Measurements from ENCODE around the gene JUN. TPM values are rescaled to one million over a fixed set of nuclear protein-coding genes. Genes with fewer than 3 reads are reported as not detected.
A peak's percentile ranks its signal among the peaks of the same experiment; 100 is the strongest.

JUN gene
- total and polyA plus RNA-seq, 2 of the 13 experiments (the other 11 are each of a cell fraction or from before 2014, with no cell fraction given): 18.2 to 22.3 TPM

DNA sequence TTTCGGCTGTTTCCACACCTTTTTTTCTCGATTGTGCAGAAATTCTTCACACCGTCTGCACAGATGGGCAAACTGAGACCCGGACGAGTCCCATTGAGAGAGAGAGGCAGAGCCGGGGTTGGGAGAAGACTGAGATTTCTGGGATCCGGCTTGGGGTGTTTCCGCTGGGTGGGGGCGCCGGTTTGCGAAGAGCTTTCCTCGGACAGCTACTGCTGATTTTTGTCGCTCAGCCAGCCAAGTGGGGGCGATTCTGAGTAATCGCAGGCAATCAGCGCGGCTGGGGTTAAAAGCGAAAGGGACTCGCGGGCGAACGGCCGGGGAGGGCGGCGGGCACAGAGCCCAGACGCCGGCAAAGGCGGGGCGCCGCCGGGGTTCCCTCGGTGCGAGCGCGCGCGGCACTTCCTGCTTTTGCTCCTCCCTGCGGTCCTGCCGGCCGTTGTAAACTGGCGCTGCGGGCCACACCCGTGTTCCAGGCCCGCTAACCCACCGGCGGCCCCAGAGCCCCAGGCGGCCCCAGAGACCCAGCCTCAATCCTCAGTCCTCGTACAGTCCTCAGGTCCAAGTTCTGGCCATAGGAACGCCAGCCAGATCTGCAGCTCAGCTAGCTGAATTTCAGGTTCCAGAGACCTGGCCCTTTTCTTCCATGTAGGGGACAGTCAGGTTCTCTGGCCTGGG is 32.4 kb upstream of the JUN start (continued):
- TF ChIP-seq ZXDC (CRISPR knock-in tag; IDR thresholded peaks at IDR 0.05) (0 out of 2 replicates have a peak, but pooled peaks have one; percentile 33), E2F1 (CRISPR knock-in tag; IDR thresholded peaks at IDR 0.05) (peak; percentile 56), DMTF1 (CRISPR knock-in tag; IDR thresholded peaks at IDR 0.05) (no peak), MAFK (conservative IDR thresholded peaks at IDR 0.05 in 1 of 2, IDR thresholded peaks at IDR 0.05 in 1 of 2; ENCODE audit: low read length in 2 of 2) (no peak), GFI1 (CRISPR knock-in tag; IDR thresholded peaks at IDR 0.05; ENCODE audit: borderline replicate concordance) (peak; percentile 29; the same call in 1 of the 2 replicates), NR2F6 (IDR thresholded peaks at IDR 0.05) (no peak), NR2F6 (CRISPR knock-in tag; IDR thresholded peaks at IDR 0.05) (0 out of 2 replicates have a peak, but pooled peaks have one; percentile 8), ZSCAN30 (CRISPR knock-in tag; IDR thresholded peaks at IDR 0.05) (no peak), FOSL2 (CRISPR knock-in tag; IDR thresholded peaks at IDR 0.05) (peak; percentile 47; the same call in 1 of the 2 replicates), RCOR2 (CRISPR knock-in tag; IDR thresholded peaks at IDR 0.05) (0 out of 2 replicates have a peak, but pooled peaks have one; percentile 47), RXRA (CRISPR knock-in tag; IDR thresholded peaks at IDR 0.05) (peak; percentile 65), ZFP91 (CRISPR knock-in tag; IDR thresholded peaks at IDR 0.05; ENCODE audit: borderline replicate concordance) (peak; percentile 60; the same call in 1 of the 2 replicates), CERS6 (CRISPR knock-in tag; IDR thresholded peaks at IDR 0.05) (no peak), NFKBIZ (CRISPR knock-in tag; IDR thresholded peaks at IDR 0.05) (peak; percentile 27; the same call in 1 of the 2 replicates), ZNF777 (CRISPR knock-in tag; IDR thresholded peaks at IDR 0.05) (peak; percentile 51; the same call in 1 of the 2 replicates), RBFOX2 (IDR thresholded peaks at IDR 0.05; ENCODE audit: low read depth, low read length) (peak; percentile 84), ZNF839 (CRISPR knock-in tag; IDR thresholded peaks at IDR 0.05; ENCODE audit: borderline replicate concordance) (0 out of 2 replicates have a peak, but pooled peaks have one; percentile 25), NR3C1 (CRISPR knock-in tag; IDR thresholded peaks at IDR 0.05) (no peak), ZNF501 (CRISPR knock-in tag; IDR thresholded peaks at IDR 0.05) (0 out of 2 replicates have a peak, but pooled peaks have one; percentile 46)

Measured in HepG2 (cell line).